ENCODE results near the gene ASB18.

ASB18 gene

DNA sequence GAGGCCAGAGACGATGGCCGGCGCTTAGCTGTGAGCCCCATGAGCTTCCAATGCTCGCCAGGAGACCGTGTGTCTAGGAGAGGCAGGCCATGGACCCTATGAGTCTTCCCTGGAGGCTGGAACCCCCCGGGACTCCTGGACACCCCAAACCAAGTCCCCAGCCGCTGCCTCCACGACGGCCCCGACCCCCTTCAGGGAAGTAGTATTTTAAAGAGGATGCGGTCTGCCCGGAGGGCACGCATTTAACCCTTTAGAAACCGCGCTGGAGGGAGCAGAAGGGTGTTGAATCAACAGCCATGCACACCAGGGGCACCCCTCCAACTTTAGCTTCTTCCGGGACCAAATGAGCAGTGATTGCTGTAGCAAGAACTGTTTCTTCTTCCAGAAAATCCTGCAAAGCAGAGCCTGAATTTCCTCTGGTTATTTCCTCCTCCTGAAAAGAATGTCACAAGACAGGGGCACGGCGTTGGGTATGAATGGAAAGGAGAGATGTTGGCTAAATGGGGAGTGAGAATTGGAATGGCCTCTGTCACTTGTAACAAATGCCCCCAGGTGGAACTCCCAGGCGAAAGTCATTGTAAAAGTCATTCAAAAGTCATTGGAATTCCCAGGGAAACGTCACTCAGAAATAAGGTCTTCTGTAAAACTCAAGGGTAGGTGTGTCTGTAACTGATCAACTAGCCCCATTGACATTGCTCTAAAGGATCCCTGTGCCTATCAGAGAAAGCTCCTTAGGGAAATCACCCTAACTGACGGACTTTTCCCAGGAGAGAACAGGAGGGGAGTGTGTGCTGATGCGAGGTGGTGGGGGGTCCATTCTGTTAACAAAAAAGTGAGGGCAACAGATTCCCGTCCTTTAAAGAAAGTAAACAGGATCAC lies 90.2 kb downstream of the ASB18 start:
- Mint-ChIP-seq H3K4me1 (ENCODE audit: low read depth) (no peaks in the 10 kb centered on the region), H3K27me3 (ENCODE audit: low read depth) (peaks cover 84% of the 10 kb centered on the region), H3K36me3 (ENCODE audit: low read depth) (peaks cover 3% of the 10 kb centered on the region), H3K9me3 (no peaks in the 10 kb centered on the region), H3K27ac (no peak overlapping the region), H3K4me3 (no peak overlapping the region)
- no peak for DNase-seq (ENCODE audit: low spot score)

DNA sequence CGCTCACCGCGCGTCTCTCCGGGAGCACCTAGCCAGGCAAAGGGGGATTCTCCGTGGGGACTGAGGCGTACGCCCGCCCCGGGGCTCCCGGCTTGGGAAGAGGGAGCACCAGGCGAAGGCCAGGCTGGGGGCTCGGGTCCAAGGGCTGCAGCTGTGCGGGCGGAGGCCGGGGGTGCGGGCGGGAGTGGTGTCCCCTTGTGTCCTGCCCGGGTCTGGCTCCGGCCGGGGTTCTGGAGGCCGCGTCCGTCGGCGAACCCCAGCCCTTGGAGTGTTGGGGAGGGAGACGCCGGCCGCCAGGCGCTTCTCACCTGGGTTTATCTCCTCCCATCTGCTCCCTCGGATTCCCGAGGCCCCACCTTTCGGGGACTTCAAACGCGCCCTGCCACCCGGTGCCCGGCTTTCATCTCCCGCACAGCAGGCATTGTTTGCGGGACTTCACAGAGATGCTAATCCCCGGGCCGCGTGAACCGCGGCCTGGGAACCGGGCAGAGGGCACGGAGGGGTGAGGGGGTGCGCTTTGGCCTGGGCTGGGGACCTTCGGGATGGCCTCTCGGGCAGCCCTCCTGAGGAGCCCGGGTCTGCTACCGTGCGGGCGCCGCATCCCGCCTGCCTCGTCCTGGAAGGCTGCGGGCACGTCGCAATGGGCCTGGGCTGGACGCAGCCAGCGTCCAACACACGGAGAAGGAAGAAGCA lies 91.0 kb downstream of the ASB18 start:
- Mint-ChIP-seq H3K9me3 (no peaks in the 10 kb centered on the region), H3K4me1 (ENCODE audit: low read depth) (no peaks in the 10 kb centered on the region), H3K4me3 (no peak overlapping the region), H3K27ac (no peak overlapping the region), H3K36me3 (ENCODE audit: low read depth) (peaks cover 3% of the 10 kb centered on the region), H3K27me3 (ENCODE audit: low read depth) (peaks cover 80% of the 10 kb centered on the region)
- DNase-seq (ENCODE audit: low spot score): no peak

DNA sequence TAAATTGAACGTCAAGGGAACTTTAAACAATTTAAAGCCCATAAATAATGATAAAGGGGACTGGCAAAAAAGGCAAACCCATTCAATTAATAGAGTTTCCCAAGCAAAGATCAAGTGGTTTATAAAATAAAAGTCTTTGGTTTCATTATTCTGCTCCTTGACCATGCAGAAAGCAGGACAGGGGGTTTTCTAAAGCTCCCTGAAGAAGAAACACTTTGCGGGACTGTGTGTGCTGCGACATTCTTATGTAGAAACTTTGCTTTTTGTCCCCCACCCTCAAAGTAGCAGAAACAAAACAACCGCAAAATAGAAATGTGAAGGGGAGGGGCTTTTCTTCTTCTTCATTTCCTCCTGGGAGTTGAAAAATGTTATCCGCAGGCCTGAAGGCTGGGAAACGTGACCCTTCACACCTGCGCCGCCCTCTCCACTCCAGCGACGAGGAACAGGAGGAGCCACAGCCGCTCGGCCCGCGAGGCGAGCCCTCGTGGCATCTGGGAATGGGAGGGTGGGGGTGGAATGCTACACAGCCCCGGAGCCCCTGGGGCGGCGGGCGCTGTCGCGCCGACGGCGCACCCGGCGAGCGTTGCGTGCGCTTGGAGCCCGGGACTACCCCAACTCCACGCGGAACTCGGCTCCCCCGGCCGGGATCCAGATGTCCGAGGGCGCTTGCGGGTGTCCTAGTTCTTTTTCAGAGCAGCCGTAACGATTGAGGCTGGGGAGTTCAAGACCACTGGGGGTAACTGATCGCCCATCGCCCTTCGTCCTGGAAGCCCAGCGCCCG lies 91.8 kb downstream of the ASB18 start:
- DNase-seq (ENCODE audit: low spot score): no peak
- Mint-ChIP-seq H3K4me3 (no peak overlapping the region), H3K27ac (no peak overlapping the region), H3K4me1 (ENCODE audit: low read depth) (no peaks in the 10 kb centered on the region), H3K27me3 (ENCODE audit: low read depth) (peaks cover 73% of the 10 kb centered on the region), H3K9me3 (no peaks in the 10 kb centered on the region), H3K36me3 (ENCODE audit: low read depth) (peaks cover 3% of the 10 kb centered on the region)

GRCh38 chr2:236171680-236172254 lies 92.4 kb downstream of the ASB18 start:
- H3K4me3 Mint-ChIP-seq: no peak overlapping the region
- peaks cover 3% of the 10 kb centered on the region for H3K36me3 Mint-ChIP-seq (ENCODE audit: low read depth)
- peaks cover 1% of the 10 kb centered on the region for H3K4me1 Mint-ChIP-seq (ENCODE audit: low read depth)
- H3K27me3 Mint-ChIP-seq (ENCODE audit: low read depth): peaks cover 73% of the 10 kb centered on the region
- H3K9me3 Mint-ChIP-seq: no peaks in the 10 kb centered on the region
- no peak overlapping the region for H3K27ac Mint-ChIP-seq
- no peak for DNase-seq (ENCODE audit: low spot score)

DNA sequence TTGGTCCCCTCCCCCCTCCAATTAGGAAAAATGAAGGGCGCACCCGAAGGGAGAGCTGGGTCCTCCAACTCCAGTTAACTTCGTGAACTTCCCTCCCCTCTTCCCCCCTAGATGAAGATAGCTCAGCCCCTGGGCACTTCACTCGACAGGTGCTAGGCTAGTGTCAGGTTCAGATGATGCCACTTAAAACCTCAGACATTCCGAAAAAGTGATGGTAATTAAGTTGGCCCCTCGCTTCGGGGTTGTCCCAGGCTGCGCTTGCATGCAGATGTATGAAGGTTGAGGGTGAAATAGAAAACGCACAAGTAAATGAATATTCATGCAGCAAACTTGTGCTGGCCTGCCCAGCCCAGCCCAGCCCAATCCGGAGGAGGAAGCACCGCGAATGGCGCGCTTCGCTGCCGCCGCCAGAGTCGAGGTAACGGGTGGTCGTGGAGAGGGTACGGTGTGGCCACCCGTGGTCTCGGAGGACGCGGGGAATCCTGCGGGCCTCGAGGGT lies 93.0 kb downstream of the ASB18 start:
- no peak for DNase-seq (ENCODE audit: low spot score)
- Mint-ChIP-seq H3K27me3 (ENCODE audit: low read depth) (peaks cover 74% of the 10 kb centered on the region), H3K9me3 (no peaks in the 10 kb centered on the region), H3K4me3 (no peak overlapping the region), H3K4me1 (ENCODE audit: low read depth) (peaks cover 2% of the 10 kb centered on the region), H3K27ac (no peak overlapping the region), H3K36me3 (ENCODE audit: low read depth) (peaks cover 3% of the 10 kb centered on the region)

- peaks cover 74% of the 10 kb centered on the region for H3K27me3 Mint-ChIP-seq (ENCODE audit: low read depth)
- H3K27ac Mint-ChIP-seq: peak overlapping the region; percentile 81
- DNase-seq (ENCODE audit: low spot score): no peak
- H3K4me1 Mint-ChIP-seq (ENCODE audit: low read depth): peaks cover 2% of the 10 kb centered on the region
- no peak overlapping the region for H3K4me3 Mint-ChIP-seq
- H3K9me3 Mint-ChIP-seq: no peaks in the 10 kb centered on the region
- H3K36me3 Mint-ChIP-seq (ENCODE audit: low read depth): peaks cover 3% of the 10 kb centered on the region
These were observed 93.5 kb downstream of the ASB18 start for GRCh38 chr2:236170590-236171165.

- H3K27ac Mint-ChIP-seq: peak overlapping the region; percentile 81
- H3K4me1 Mint-ChIP-seq (ENCODE audit: low read depth): peaks cover 2% of the 10 kb centered on the region
- H3K9me3 Mint-ChIP-seq: no peaks in the 10 kb centered on the region
- no peak overlapping the region for H3K4me3 Mint-ChIP-seq
- H3K36me3 Mint-ChIP-seq (ENCODE audit: low read depth): peaks cover 3% of the 10 kb centered on the region
- peaks cover 74% of the 10 kb centered on the region for H3K27me3 Mint-ChIP-seq (ENCODE audit: low read depth)
- DNase-seq (ENCODE audit: low spot score): no peak
These were observed 94.2 kb downstream of the ASB18 start for GRCh38 chr2:236169741-236170589.

- H3K9me3 Mint-ChIP-seq: no peaks in the 10 kb centered on the region
- H3K27ac Mint-ChIP-seq: peak overlapping the region; percentile 71
- peaks cover 2% of the 10 kb centered on the region for H3K4me1 Mint-ChIP-seq (ENCODE audit: low read depth)
- H3K4me3 Mint-ChIP-seq: no peak overlapping the region
- H3K36me3 Mint-ChIP-seq (ENCODE audit: low read depth): peaks cover 4% of the 10 kb centered on the region
- peaks cover 71% of the 10 kb centered on the region for H3K27me3 Mint-ChIP-seq (ENCODE audit: low read depth)
- no peak for DNase-seq (ENCODE audit: low spot score)
These were observed 95.0 kb downstream of the ASB18 start for GRCh38 chr2:236169151-236169721.

- H3K9me3 Mint-ChIP-seq: no peaks in the 10 kb centered on the region
- peaks cover 4% of the 10 kb centered on the region for H3K36me3 Mint-ChIP-seq (ENCODE audit: low read depth)
- peaks cover 63% of the 10 kb centered on the region for H3K27me3 Mint-ChIP-seq (ENCODE audit: low read depth)
- DNase-seq (ENCODE audit: low spot score): no peak
- H3K4me3 Mint-ChIP-seq: no peak within 1 kb of the TSS
- H3K27ac Mint-ChIP-seq: peak within 1 kb of the TSS; percentile 71
- H3K4me1 Mint-ChIP-seq (ENCODE audit: low read depth): peaks cover 2% of the 10 kb centered on the region
These were observed 95.8 kb downstream of the ASB18 start, which contains the start of gene GBX2 for GRCh38 chr2:236168110-236169080. Gene GBX2 (minus strand): TSS chr2:236168386. CDS start chr2:236167971, 415 bp downstream.

GRCh38 chr2:236167297-236168109 lies 96.7 kb downstream of the ASB18 start:
- Mint-ChIP-seq H3K27me3 (ENCODE audit: low read depth) (peaks cover 66% of the 10 kb centered on the region), H3K4me3 (no peak overlapping the region), H3K27ac (no peak overlapping the region), H3K36me3 (ENCODE audit: low read depth) (peaks cover 4% of the 10 kb centered on the region), H3K4me1 (ENCODE audit: low read depth) (peaks cover 2% of the 10 kb centered on the region), H3K9me3 (no peaks in the 10 kb centered on the region)
- DNase-seq (ENCODE audit: low spot score): no peak

DNA sequence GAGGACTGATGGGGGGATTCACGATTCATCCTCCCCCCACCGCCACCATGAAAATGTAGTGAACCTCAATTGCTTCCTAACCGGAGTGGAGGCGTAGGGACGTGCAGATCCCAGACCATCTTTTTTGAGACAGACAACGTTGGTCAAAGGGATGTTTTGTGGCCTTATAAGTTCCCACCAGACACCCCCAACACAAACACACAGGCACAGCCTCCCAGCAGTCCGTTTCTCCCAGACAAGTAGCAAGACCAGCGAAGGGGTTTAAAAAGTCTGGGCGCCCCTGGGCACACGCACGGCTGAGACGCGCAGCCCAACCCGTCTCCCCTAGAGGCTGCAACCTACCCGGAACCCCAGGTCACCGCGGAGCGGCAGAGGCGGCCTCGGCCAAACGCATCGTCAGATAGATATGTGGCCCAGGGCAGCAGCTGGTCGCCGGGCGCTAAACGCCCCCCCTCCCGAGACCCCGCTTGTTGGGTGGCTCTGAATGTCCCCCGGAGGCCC lies 97.4 kb downstream of the ASB18 start:
- H3K9me3 Mint-ChIP-seq: no peaks in the 10 kb centered on the region
- H3K36me3 Mint-ChIP-seq (ENCODE audit: low read depth): peaks cover 4% of the 10 kb centered on the region
- H3K27me3 Mint-ChIP-seq (ENCODE audit: low read depth): peaks cover 65% of the 10 kb centered on the region
- H3K27ac Mint-ChIP-seq: peak overlapping the region; percentile 65
- no peak overlapping the region for H3K4me3 Mint-ChIP-seq
- H3K4me1 Mint-ChIP-seq (ENCODE audit: low read depth): peaks cover 2% of the 10 kb centered on the region
- DNase-seq (ENCODE audit: low spot score): no peak
